Stimulated activated CD4-positive, alpha-beta T cell treated with anti-CD3 and anti-CD28 coated beads, Interleukin-1b, Interleukin-23, amount 100 ng/mL, for 48 hours (primary cell): ENCODE results near the gene FSTL4.

Source experiments
- DNase-seq: peaks from one replicate; pipeline ENCODE4 v3.0.0-alpha.2; 2020

The FSTL4 gene

GRCh38 chr5:133511653-133512235 lies 100.6 kb downstream of the FSTL4 start:
- no peak for DNase-seq

GRCh38 chr5:133510634-133511262 lies 101.6 kb downstream of the FSTL4 start:
- no peak for DNase-seq

- DNase-seq = no peak
Measured at GRCh38 chr5:133509742-133510079, 102.6 kb downstream of the FSTL4 start.

- no peak for DNase-seq
Measured at GRCh38 chr5:133508845-133509741, 103.2 kb downstream of the FSTL4 start.

GRCh38 chr5:133508331-133508730 lies 104.0 kb downstream of the FSTL4 start:
- no peak for DNase-seq

- no peak for DNase-seq
Measured at GRCh38 chr5:133506181-133506580, 106.2 kb downstream of the FSTL4 start.

GRCh38 chr5:133503511-133503910 lies 108.8 kb downstream of the FSTL4 start:
- no peak for DNase-seq

- DNase-seq = no peak
Measured at GRCh38 chr5:133499895-133500294, 112.4 kb downstream of the FSTL4 start.

- DNase-seq = no peak
Measured at GRCh38 chr5:133497608-133498348, 114.6 kb downstream of the FSTL4 start.

GRCh38 chr5:133496631-133497030 lies 115.7 kb downstream of the FSTL4 start:
- no peak for DNase-seq

- DNase-seq = no peak
Measured at GRCh38 chr5:133494923-133495246, 117.5 kb downstream of the FSTL4 start.

GRCh38 chr5:133494232-133494922 lies 118.0 kb downstream of the FSTL4 start:
- DNase-seq = no peak

GRCh38 chr5:133489632-133490031 lies 122.7 kb downstream of the FSTL4 start:
- DNase-seq = peak; percentile 43

GRCh38 chr5:133487093-133487492 lies 125.2 kb downstream of the FSTL4 start:
- DNase-seq = no peak

GRCh38 chr5:133485468-133485867 lies 126.9 kb downstream of the FSTL4 start:
- no peak for DNase-seq

GRCh38 chr5:133483406-133484090 lies 128.8 kb downstream of the FSTL4 start:
- DNase-seq = no peak

GRCh38 chr5:133482028-133482427 lies 130.3 kb downstream of the FSTL4 start:
- DNase-seq = no peak

GRCh38 chr5:133480866-133481265 lies 131.5 kb downstream of the FSTL4 start:
- no peak for DNase-seq

GRCh38 chr5:133480366-133480765 lies 132.0 kb downstream of the FSTL4 start:
- DNase-seq = no peak

- no peak for DNase-seq
Measured at GRCh38 chr5:133478199-133478985, 133.9 kb downstream of the FSTL4 start.

- DNase-seq = no peak
Measured at GRCh38 chr5:133475986-133476385, 136.4 kb downstream of the FSTL4 start.
